ENCODE measurements around the gene OVOL1.
"Not testable (repeated sequence)": the region's sequence is repeated elsewhere in the genome, so short reads cannot be mapped to it uniquely, and the experiment has no call there.

The OVOL1 gene

GRCh38 chr11:65826984-65827735, 40.3 kb downstream of the OVOL1 start:
- no peak overlapping the region for H3K27ac ChIP-seq (ENCODE audit: low read length)
- H3K27me3 ChIP-seq (ENCODE audit: low read depth, low read length): no peaks in the 10 kb centered on the region
- H3K36me3 ChIP-seq (ENCODE audit: control insufficient read depth in 1 of 2, insufficient read depth in 2 of 2, low read length in 2 of 2): no peaks in the 10 kb centered on the region
- no peak overlapping the region for H3K4me3 ChIP-seq (ENCODE audit: low read depth in 1 of 2, low read length in 2 of 2)
- H3K9me3 ChIP-seq (ENCODE audit: control insufficient read depth in 1 of 2, low read length in 2 of 2): no peaks in the 10 kb centered on the region
- H3K4me1 ChIP-seq (ENCODE audit: control insufficient read depth in 1 of 2, insufficient read depth in 2 of 2, low read length in 2 of 2): no peaks in the 10 kb centered on the region

- no peaks in the 10 kb centered on the region for H3K9me3 ChIP-seq (ENCODE audit: control insufficient read depth in 1 of 2, low read length in 2 of 2)
Observed at GRCh38 chr11:65829459-65829858, 42.6 kb downstream of the OVOL1 start.

GRCh38 chr11:65832231-65832630, 45.4 kb downstream of the OVOL1 start:
- peaks cover 9 to 10% of the 10 kb centered on the region in 2 donors for H3K4me1 ChIP-seq (ENCODE audit: control insufficient read depth in 1 of 2, insufficient read depth in 2 of 2, low read length in 2 of 2)
- H3K36me3 ChIP-seq (ENCODE audit: control insufficient read depth in 1 of 2, insufficient read depth in 2 of 2, low read length in 2 of 2); H3K9me3 ChIP-seq (ENCODE audit: control insufficient read depth in 1 of 2, low read length in 2 of 2); H3K4me3 ChIP-seq (ENCODE audit: low read depth in 1 of 2, low read length in 2 of 2); H3K27me3 ChIP-seq (ENCODE audit: low read depth, low read length); H3K27ac ChIP-seq (ENCODE audit: low read length): not testable (repeated sequence)

More at GRCh38 chr11:65829459-65829858, 42.6 kb downstream of the OVOL1 start:
- Histone ChIP-seq H3K27me3 (ENCODE audit: low read depth, low read length) (no peaks in the 10 kb centered on the region), H3K4me3 (ENCODE audit: low read depth in 1 of 2, low read length in 2 of 2) (no peak overlapping the region), H3K36me3 (ENCODE audit: control insufficient read depth in 1 of 2, insufficient read depth in 2 of 2, low read length in 2 of 2) (no peaks in the 10 kb centered on the region), H3K4me1 (ENCODE audit: control insufficient read depth in 1 of 2, insufficient read depth in 2 of 2, low read length in 2 of 2) (peaks cover 5 to 7% of the 10 kb centered on the region in 2 donors), H3K27ac (ENCODE audit: low read length) (no peak overlapping the region)

- no peaks in the 10 kb centered on the region for H3K27me3 ChIP-seq (ENCODE audit: low read depth, low read length)
- H3K36me3 ChIP-seq (ENCODE audit: control insufficient read depth in 1 of 2, insufficient read depth in 2 of 2, low read length in 2 of 2): no peaks in the 10 kb centered on the region
- peak within 1 kb of the TSS; percentile 76 to 77 for H3K4me3 ChIP-seq (ENCODE audit: low read depth in 1 of 2, low read length in 2 of 2)
- H3K4me1 ChIP-seq (ENCODE audit: control insufficient read depth in 1 of 2, insufficient read depth in 2 of 2, low read length in 2 of 2): peaks cover 9 to 10% of the 10 kb centered on the region in 2 donors
- no peaks in the 10 kb centered on the region for H3K9me3 ChIP-seq (ENCODE audit: control insufficient read depth in 1 of 2, low read length in 2 of 2)
- no peak within 1 kb of the TSS for H3K27ac ChIP-seq (ENCODE audit: low read length)
Observed at GRCh38 chr11:65833297-65834030, 46.6 kb downstream of the OVOL1 start, which contains the start of gene SNX32. SNX32 (plus strand) TSS chr11:65833963; CDS start chr11:65834066, 103 bp downstream.

GRCh38 chr11:65834202-65834601, 47.3 kb downstream of the OVOL1 start:
- no peaks in the 10 kb centered on the region for H3K27me3 ChIP-seq (ENCODE audit: low read depth, low read length)
- peaks cover 9 to 10% of the 10 kb centered on the region in 2 donors for H3K4me1 ChIP-seq (ENCODE audit: control insufficient read depth in 1 of 2, insufficient read depth in 2 of 2, low read length in 2 of 2)
- H3K36me3 ChIP-seq (ENCODE audit: control insufficient read depth in 1 of 2, insufficient read depth in 2 of 2, low read length in 2 of 2): no peaks in the 10 kb centered on the region
- H3K27ac ChIP-seq (ENCODE audit: low read length): no peak overlapping the region
- H3K9me3 ChIP-seq (ENCODE audit: control insufficient read depth in 1 of 2, low read length in 2 of 2): no peaks in the 10 kb centered on the region
- H3K4me3 ChIP-seq (ENCODE audit: low read depth in 1 of 2, low read length in 2 of 2): peak overlapping the region; percentile 76 to 77

GRCh38 chr11:65842144-65842543, 55.3 kb downstream of the OVOL1 start:
- Histone ChIP-seq H3K9me3 (ENCODE audit: control insufficient read depth in 1 of 2, low read length in 2 of 2) (no peaks in the 10 kb centered on the region), H3K4me1 (ENCODE audit: control insufficient read depth in 1 of 2, insufficient read depth in 2 of 2, low read length in 2 of 2) (no peaks in the 10 kb centered on the region), H3K27ac (ENCODE audit: low read length) (no peak overlapping the region), H3K36me3 (ENCODE audit: control insufficient read depth in 1 of 2, insufficient read depth in 2 of 2, low read length in 2 of 2) (no peaks in the 10 kb centered on the region), H3K4me3 (ENCODE audit: low read depth in 1 of 2, low read length in 2 of 2) (no peak overlapping the region), H3K27me3 (ENCODE audit: low read depth, low read length) (no peaks in the 10 kb centered on the region)

GRCh38 chr11:65843811-65844210, 56.9 kb downstream of the OVOL1 start:
- no peaks in the 10 kb centered on the region for H3K36me3 ChIP-seq (ENCODE audit: control insufficient read depth in 1 of 2, insufficient read depth in 2 of 2, low read length in 2 of 2)
- no peak overlapping the region for H3K27ac ChIP-seq (ENCODE audit: low read length)
- H3K9me3 ChIP-seq (ENCODE audit: control insufficient read depth in 1 of 2, low read length in 2 of 2): no peaks in the 10 kb centered on the region
- H3K4me1 ChIP-seq (ENCODE audit: control insufficient read depth in 1 of 2, insufficient read depth in 2 of 2, low read length in 2 of 2): no peaks in the 10 kb centered on the region
- no peaks in the 10 kb centered on the region for H3K27me3 ChIP-seq (ENCODE audit: low read depth, low read length)
- no peak overlapping the region for H3K4me3 ChIP-seq (ENCODE audit: low read depth in 1 of 2, low read length in 2 of 2)

- Histone ChIP-seq H3K4me3 (ENCODE audit: low read depth in 1 of 2, low read length in 2 of 2) (no peak overlapping the region), H3K27me3 (ENCODE audit: low read depth, low read length) (no peaks in the 10 kb centered on the region), H3K9me3 (ENCODE audit: control insufficient read depth in 1 of 2, low read length in 2 of 2) (no peaks in the 10 kb centered on the region), H3K4me1 (ENCODE audit: control insufficient read depth in 1 of 2, insufficient read depth in 2 of 2, low read length in 2 of 2) (no peaks in the 10 kb centered on the region), H3K27ac (ENCODE audit: low read length) (no peak overlapping the region), H3K36me3 (ENCODE audit: control insufficient read depth in 1 of 2, insufficient read depth in 2 of 2, low read length in 2 of 2) (no peaks in the 10 kb centered on the region)
Observed at GRCh38 chr11:65844231-65844872, 57.5 kb downstream of the OVOL1 start.
